GM20431 (cell line): ENCODE data around the gene LIPE.

Source experiments
- in situ Hi-C: fragments of 300-500 bp; cut with MseI, MboI; formaldehyde crosslinking; loops from one replicate; pipeline ENCODE4 v1.15.0; 2020; ENCODE audit warnings: low sequenced_read_pairs; ENCODE audit not compliant: unreplicated experiment

The LIPE gene

DNA sequence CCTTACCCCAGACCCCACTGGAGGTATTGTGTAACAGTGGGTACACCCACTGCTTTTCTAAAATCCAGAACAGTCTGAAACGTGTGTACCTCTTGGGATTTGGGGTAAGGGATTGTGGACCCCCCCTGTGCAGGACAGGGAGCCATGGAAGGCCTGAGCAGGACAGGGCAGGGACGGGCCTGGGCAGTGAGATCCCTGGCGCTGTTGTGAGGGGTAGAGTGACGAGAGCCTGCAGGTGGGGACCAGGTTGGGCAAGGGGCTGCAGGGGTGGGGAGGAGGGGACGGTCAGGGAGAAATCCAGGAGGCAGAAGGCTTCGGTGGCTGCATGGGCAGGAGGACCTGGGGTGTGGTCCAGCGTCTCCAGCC, 65.7 kb downstream of the LIPE start:
- in situ Hi-C loops: no loop called here

DNA sequence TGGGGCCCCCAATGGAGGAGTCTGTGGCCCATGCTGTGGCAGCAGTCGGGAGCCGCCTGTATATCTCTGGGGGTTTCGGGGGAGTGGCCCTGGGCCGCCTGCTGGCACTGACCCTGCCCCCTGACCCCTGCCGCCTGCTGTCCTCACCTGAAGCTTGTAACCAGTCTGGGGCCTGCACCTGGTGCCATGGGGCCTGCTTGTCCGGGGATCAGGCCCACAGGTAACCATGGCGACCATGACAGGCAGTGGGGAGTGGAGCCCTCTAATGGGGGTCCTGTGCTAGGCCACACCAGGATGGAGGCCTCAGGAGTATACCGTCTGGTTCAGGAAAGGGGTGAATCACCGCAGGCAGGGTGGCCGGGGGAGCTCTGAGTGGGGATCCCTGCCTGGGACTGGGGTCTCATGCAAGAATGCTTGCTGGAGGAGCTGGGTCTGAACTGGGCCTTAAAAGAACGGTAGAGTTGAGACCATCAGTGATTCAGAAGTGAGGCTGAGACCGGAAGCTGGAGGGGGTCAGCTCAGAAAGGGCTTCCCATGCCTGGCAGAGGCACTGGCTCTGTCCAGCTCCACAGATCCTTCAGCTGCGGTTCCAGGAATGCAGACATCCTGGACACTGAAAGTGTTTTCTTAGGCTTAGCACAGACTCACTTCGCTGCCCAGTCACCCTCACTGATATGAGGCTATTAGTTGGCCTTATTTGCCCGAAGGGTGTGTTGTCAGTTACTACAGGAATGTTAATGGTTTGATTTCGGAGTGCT, 66.2 kb downstream of the LIPE start:
- in situ Hi-C loops: no loop called here

DNA sequence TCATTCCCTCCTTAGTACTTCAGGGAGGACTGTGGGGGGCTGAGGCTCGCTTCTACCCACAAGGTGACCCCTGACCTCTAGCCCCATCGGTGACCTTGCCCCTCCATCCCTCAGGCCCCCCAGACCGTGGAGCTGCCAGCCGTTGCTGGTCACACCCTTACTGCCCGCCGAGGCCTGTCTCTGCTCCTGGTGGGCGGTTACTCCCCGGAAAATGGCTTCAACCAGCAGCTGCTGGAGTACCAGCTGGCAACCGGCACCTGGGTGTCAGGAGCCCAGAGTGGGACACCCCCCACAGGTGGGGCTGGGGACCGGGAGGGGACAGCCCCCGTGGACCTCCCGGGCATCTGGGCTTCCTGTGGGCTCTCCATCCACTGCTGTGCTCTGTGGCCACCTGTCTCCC, 69.9 kb downstream of the LIPE start:
- in situ Hi-C loops: no loop called here

DNA sequence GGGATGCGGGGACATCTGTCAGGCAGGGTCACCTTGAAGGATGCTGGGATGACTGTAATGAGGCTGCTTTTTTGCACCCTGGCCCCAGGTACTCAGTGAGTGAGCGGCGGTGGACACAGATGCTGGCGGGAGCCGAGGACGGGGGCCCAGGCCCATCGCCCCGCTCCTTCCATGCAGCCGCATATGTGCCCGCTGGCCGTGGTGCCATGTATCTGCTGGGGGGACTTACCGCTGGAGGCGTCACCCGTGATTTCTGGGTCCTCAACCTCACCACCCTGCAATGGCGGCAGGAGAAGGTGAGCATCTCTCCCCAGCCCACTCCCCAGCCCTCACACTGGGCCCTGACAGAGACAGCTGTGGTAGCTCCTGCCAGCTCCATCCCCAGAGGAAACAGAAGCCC, 70.5 kb downstream of the LIPE start:
- in situ Hi-C loops: no loop called here

DNA sequence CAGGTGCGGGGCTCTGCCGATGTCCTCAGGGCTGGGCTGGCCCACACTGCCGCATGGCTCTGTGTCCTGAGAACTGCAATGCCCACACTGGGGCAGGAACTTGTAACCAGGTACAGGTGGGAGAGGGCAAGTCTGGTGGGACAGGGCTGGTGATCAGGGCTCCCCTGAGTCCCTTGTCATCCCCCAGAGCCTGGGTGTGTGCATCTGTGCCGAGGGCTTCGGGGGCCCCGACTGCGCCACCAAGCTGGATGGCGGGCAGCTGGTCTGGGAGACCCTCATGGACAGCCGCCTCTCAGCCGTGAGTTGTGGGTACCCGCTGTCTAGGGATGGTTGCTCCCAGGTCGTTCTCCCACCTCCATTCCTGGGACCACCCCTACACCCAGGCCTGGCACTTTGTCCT, 71.3 kb downstream of the LIPE start:
- in situ Hi-C loops: no loop called here

DNA sequence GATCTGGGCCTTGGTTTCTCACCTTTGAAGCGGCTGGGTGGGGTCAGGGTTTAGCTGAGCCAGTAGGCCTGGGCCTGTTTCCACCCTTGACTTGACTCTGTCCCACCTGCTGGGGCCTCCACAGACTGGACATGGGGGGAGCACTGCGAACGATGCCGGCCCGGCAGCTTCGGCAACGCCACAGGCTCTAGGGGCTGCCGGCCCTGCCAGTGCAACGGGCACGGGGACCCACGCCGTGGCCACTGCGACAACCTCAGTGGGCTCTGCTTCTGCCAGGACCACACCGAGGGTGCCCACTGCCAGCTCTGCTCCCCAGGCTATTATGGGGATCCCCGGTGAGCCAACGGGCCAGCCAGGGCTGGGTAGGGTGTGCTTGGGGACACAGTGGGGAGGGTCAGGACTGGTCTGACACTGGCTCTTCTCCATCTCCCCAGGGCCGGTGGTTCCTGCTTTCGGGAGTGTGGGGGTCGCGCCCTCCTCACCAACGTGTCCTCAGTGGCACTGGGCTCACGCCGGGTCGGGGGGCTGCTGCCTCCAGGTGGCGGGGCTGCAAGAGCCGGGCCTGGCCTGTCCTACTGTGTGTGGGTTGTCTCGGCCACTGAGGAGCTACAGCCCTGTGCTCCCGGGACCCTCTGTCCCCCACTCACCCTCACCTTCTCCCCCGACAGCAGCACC, 73.7 kb downstream of the LIPE start:
- in situ Hi-C loops: no loop called here

DNA sequence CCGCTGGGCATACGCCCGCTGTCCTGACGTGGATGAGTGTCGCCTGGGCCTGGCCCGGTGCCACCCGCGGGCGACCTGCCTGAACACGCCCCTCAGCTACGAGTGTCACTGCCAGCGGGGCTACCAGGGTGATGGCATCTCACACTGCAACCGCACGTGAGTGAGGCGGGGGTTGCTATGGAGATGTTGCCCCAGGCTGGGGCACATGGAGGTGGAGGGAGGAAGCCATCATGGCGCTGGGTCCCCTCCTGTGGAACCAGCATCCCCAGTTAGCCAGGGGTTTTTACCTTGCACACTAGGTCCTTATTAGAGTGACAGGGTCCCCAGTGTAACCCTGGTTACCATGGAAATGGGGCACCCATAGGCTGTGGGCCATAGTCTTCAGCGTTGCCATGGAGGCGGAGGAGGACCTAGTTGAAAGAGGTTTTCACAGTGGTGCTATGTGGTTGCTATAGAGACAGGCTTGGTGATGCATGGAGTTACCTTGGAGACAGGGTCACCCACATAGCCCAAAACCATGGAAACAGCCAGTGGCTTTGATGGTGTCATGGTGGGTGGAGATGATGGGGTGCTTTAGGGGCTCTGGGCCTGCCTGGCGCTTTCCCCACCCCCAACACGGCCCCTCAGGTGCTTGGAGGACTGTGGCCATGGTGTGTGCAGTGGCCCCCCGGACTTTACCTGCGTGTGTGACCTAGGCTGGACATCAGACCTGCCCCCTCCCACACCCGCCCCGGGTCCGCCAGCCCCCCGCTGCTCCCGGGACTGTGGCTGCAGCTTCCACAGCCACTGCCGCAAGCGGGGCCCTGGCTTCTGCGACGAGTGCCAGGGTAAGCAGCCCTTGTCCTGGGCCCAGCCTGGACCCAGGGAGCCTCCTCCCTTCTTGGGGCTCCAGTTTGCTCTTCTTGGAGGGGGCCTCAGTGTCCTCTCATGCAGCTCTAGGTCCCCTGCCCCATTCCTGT, 74.6 kb downstream of the LIPE start:
- in situ Hi-C loops: no loop called here
